Mesothelial cell of epicardium (in vitro differentiated cells): Measurements from ENCODE around the gene SLC6A18. TPM values are rescaled to one million over a fixed set of nuclear protein-coding genes. Genes with fewer than 3 reads are reported as not detected.

Experiments used
- DNase-seq, 2 experiments: peaks; one replicate each; pipeline ENCODE4 v3.0.0; 2021; ENCODE audit warnings: low spot score in 2 of 2; ENCODE audit not compliant: unreplicated experiment in 2 of 2
- H3K27ac Mint-ChIP-seq: 2 replicates; pipeline ENCODE4 v1.8.0; 2021; ENCODE audit warnings: mixed read lengths
- H3K27me3 Mint-ChIP-seq: 2 replicates; pipeline ENCODE4 v1.8.0; 2021; ENCODE audit warnings: low read depth, mixed read lengths
- H3K36me3 Mint-ChIP-seq: 2 replicates; pipeline ENCODE4 v1.8.0; 2021; ENCODE audit warnings: mixed read lengths
- H3K4me1 Mint-ChIP-seq: 2 replicates; pipeline ENCODE4 v1.8.0; 2021; ENCODE audit warnings: mixed read lengths
- H3K4me3 Mint-ChIP-seq: 2 replicates; pipeline ENCODE4 v1.8.0; 2021; ENCODE audit warnings: mild to moderate bottlenecking, moderate library complexity, mixed read lengths
- H3K9me3 Mint-ChIP-seq: 2 replicates; pipeline ENCODE4 v1.8.0; 2021; ENCODE audit warnings: mixed read lengths
- total RNA-seq: library from RNA; stranded (reverse); gene quantifications from 3 replicates; pipeline ENCODE4 v1.2.1, GENCODE V29; 2021
- TF ChIP-seq, protein P1 (sequence below): fragments of 200-600 bp; sonication (generic); IDR thresholded peaks from one replicate; pipeline ENCODE4 v1.5.0; 2021; ENCODE audit warnings: antibody characterized with exemption; ENCODE audit not compliant: unreplicated experiment

SLC6A18 gene
- total RNA-seq, 1 donor from 2014 or later: not detected

DNA sequence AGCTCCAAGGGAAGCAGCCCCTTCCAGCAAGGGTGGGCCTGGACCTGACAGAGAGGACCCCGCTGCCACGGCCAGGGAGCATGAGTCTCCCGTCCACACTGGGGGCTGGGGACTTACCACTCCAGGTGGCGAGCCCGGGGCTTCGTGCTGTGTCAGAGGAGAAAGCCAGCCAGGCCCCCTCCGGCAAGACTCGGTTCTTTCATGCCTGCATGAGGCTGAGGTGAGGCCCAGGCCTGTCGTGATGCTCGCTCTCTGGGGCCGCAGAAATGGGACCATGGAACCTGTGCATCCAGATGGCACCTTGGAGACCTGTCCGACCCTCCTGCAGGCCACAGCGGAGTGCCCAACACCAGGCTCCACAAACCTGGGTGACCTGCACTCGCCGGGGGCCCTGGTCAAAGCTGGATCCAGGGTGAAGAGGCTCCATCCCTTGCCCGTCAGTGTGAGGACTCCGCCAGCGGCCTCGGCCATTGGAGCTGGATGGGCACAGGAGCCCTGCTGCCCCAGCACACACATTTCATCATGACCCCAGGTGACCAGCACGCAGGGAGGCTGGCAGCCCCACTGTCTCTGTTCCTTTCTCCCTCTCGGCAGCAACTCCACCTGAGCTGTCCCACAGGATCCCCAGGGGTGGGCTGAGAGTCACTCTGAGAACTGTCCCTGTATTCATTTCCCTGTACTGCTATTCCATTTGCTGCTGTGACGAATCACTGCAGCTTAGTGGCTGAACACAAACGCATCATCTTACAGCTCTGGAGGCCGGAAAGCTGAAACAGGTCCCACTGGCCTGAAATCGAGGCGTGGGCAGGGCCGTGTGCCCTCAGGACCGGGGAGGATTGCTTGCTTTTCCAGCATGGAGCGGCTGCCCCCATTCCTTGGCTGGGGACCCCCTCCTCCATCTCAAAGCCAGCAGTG is 24.4 kb downstream of the SLC6A18 start:
- Mint-ChIP-seq H3K27ac (no peak overlapping the region), H3K4me3 (no peak overlapping the region), H3K9me3 (no peaks in the 10 kb centered on the region), H3K4me1 (no peaks in the 10 kb centered on the region), H3K36me3 (no peaks in the 10 kb centered on the region), H3K27me3 (peaks cover 24% of the 10 kb centered on the region)
- DNase-seq: no peak
- TF ChIP-seq, protein P1, sequence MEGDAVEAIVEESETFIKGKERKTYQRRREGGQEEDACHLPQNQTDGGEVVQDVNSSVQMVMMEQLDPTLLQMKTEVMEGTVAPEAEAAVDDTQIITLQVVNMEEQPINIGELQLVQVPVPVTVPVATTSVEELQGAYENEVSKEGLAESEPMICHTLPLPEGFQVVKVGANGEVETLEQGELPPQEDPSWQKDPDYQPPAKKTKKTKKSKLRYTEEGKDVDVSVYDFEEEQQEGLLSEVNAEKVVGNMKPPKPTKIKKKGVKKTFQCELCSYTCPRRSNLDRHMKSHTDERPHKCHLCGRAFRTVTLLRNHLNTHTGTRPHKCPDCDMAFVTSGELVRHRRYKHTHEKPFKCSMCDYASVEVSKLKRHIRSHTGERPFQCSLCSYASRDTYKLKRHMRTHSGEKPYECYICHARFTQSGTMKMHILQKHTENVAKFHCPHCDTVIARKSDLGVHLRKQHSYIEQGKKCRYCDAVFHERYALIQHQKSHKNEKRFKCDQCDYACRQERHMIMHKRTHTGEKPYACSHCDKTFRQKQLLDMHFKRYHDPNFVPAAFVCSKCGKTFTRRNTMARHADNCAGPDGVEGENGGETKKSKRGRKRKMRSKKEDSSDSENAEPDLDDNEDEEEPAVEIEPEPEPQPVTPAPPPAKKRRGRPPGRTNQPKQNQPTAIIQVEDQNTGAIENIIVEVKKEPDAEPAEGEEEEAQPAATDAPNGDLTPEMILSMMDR: no peak

DNA sequence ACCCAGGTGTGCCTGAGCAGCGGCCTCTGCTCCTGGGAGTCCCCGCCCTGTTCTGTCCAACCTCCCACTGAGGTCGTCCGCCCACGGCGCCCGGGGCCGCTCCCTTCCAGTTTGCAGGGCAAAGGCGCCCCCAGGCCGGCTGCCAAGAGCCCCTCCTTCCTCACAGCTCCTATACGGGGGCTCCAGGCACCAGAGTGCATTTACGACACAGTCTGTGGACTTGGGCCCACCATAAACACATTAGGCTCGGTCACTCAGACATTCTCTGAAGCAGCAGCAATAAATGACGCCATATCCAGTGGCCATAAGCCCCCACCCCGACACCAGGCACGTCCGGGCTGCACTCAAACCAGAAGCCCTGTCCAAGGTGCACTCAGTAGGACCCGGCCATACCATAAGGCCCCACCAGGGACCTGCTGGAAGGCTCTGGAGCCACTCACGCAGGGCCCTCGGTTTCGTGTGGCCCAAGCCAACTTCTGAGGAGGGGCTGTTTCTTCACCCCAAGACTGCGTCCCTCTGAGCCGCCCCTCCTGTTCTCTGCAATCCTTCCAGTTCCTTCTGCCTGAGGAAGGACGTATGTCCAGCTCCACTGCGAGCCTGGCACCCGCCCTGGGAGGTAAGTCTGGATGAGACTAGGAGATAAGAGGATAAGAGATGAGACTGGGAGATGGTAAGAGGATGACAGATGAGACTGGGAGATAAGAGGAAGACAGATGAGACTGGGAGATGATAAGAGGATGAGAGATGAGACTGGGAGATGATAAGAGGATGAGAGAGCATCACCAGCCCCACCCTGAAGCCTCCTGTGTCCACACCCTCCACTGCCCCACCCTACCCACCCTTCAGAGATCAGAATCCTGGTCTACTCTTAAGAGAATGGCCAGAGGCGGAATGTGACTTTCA is 26.7 kb downstream of the SLC6A18 start:
- no peak for DNase-seq
- peaks cover 21% of the 10 kb centered on the region for H3K27me3 Mint-ChIP-seq
- no peaks in the 10 kb centered on the region for H3K36me3 Mint-ChIP-seq
- no peak overlapping the region for H3K4me3 Mint-ChIP-seq
- no peak overlapping the region for H3K27ac Mint-ChIP-seq
- H3K4me1 Mint-ChIP-seq: no peaks in the 10 kb centered on the region
- TF ChIP-seq, protein P1: no peak
- no peaks in the 10 kb centered on the region for H3K9me3 Mint-ChIP-seq

DNA sequence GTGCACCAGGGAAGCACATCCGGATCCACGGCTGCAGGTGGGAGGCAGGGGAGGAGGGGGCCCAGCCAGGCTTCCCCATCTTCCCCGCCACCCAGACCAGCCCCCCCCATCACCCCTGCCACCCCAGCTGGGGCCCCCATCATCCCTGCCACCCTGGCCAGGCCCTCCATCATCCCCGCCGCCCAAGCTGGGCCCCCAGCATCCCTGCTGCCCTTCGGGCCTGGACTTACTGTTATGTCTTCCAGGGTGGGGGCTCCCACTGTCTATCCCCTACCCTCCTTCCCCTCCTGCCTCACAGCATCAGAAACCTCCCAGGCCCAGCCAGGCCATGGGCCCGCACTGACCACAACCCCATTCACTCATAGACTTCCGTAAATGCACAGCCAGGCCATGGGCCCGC is 27.5 kb downstream of the SLC6A18 start:
- Mint-ChIP-seq H3K27me3 (peaks cover 16% of the 10 kb centered on the region), H3K4me1 (no peaks in the 10 kb centered on the region), H3K36me3 (no peaks in the 10 kb centered on the region), H3K27ac (no peak overlapping the region), H3K9me3 (no peaks in the 10 kb centered on the region), H3K4me3 (no peak overlapping the region)
- TF ChIP-seq, protein P1: no peak
- no peak for DNase-seq

DNA sequence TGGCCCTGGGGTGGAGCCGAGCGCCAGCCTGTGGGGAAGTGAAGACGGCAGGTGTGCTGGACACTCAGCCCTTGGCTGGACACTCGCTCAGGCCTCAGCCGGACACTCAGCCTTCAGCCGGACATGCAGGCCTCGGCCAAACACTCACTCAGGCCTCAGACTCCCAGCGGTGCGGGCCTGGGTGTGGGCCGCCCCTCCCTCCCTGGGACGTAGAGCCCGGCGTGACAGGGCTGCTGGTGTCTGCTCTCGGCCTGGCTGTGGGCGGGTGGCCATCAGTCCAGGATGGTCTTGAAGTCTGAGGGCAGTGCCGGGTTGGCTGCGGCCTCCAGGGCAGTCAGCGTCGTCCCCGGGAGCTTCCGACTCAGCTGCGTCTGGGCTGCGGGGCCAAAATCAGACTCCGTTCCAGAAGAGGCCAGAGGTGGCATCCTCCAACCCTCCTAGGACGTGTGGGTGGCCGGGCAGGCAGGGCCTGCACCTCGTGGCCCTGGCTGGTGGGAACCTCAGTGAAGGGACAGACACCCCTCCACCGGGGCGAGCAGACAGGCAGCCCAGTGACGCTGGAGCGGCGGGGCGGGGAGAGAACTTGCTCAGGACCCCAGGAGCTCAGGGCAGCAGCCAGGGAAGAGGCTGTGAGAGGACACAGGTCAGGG is 28.4 kb downstream of the SLC6A18 start:
- Mint-ChIP-seq H3K27ac (no peak overlapping the region), H3K27me3 (peaks cover 16% of the 10 kb centered on the region), H3K36me3 (no peaks in the 10 kb centered on the region), H3K9me3 (no peaks in the 10 kb centered on the region), H3K4me1 (no peaks in the 10 kb centered on the region), H3K4me3 (no peak overlapping the region)
- TF ChIP-seq, protein P1: no peak
- DNase-seq: no peak

DNA sequence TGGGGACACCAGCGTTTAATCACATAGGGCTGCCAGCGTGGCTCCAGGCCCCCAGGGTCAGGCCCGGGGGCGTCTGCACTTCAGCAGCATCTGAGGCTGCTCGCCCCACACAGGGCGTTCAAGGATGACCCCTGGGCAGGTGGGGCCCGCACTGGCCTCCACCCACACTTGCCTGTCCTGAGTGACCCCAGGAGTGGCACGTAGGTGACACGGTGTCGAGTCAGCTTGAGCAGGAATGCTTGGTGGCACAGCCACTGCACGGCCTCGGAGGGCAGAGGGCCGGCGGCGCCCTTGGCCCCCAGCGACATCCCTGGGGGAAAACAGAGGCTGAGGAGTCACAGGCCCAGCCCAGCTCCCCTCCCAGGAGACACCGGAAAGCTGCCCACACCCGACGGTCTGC is 29.0 kb downstream of the SLC6A18 start:
- TF ChIP-seq, protein P1: no peak
- Mint-ChIP-seq H3K27ac (no peak overlapping the region), H3K36me3 (no peaks in the 10 kb centered on the region), H3K4me3 (no peak overlapping the region), H3K27me3 (peaks cover 18% of the 10 kb centered on the region), H3K9me3 (no peaks in the 10 kb centered on the region), H3K4me1 (no peaks in the 10 kb centered on the region)
- no peak for DNase-seq
